Measurements from ENCODE around the gene RAB27A. TPM values are rescaled to one million over a fixed set of nuclear protein-coding genes. Genes with fewer than 3 reads are reported as not detected.
A peak's percentile ranks its signal among the peaks of the same experiment; 100 is the strongest.
"Not testable (repeated sequence)": the region's sequence is repeated elsewhere in the genome, so short reads cannot be mapped to it uniquely, and the experiment has no call there.

The RAB27A gene
- total and polyA plus RNA-seq, 2 donors from 2014 or later, result 10.1 to 45.8 TPM

DNA sequence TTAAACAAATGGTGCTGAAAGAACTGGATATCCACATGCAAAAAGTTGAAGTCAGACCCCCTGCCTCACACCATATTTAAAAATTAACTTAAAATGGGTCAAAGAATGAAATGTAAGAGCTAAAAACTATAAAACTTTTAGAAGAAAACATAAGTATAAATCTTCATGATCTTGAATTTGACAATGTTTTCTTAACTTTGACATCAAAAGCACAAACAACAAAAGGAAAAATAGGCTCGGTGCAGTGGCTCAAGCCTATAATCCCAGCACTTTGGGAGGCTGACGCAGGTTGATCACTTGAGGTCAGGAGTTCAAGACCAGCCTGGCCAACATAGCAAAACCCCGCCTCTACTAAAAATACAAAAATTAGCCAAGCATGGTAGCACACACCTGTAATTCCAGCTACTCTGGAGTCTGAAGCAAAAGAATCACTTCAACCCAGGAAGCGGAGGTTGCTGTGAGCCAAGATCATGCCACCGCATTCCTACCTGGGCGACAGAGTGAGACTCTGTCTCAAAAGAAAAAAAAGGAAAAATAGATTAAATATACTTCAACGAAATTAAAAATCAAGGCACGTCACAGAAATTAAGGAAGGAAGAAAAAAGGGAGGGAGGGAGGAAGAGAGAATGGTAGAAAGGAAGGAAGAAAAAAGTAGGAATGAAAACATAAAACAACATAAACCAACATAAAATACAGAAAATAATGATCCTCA lies 1.5 kb downstream of the RAB27A start:
- FAIRE-seq, result no peak
- Histone ChIP-seq H3K27me3 (ENCODE audit: control insufficient read depth, insufficient read depth, low read length) (no peaks in the 10 kb centered on the region), H3K36me3 (ENCODE audit: control insufficient read depth in 2 of 3, insufficient read depth in 3 of 3, low read length in 3 of 3) (peaks cover 0 to 2% (median 0%) of the 10 kb centered on the region in 3 donors), H3K27ac (ENCODE audit: low read depth in 2 of 2, low read length in 2 of 2) (no peak overlapping the region), H3K4me1 (ENCODE audit: control insufficient read depth in 2 of 3, insufficient read depth in 2 of 3, low read depth in 1 of 3, low read length in 3 of 3) (peaks cover 0 to 6% (median 0%) of the 10 kb centered on the region in 3 donors), H3K4me3 (ENCODE audit: low read length in 3 of 3) (peak overlapping the region in 1 of 3 donors; percentile 90), H3K9ac (ENCODE audit: low read length in 3 of 3) (no peak overlapping the region), H3K9me3 (ENCODE audit: control insufficient read depth in 2 of 3, insufficient read depth in 1 of 3, low read length in 3 of 3) (no peaks in the 10 kb centered on the region)
- no peak for TF ChIP-seq CTCF (IDR thresholded peaks at IDR 0.05; ENCODE audit: borderline replicate concordance, extremely low read depth, insufficient read depth)
- intact Hi-C loops (cut with DNase I), result no loop called here
- DNase-seq, result peak in 1 of 5 donors; percentile 11

DNA sequence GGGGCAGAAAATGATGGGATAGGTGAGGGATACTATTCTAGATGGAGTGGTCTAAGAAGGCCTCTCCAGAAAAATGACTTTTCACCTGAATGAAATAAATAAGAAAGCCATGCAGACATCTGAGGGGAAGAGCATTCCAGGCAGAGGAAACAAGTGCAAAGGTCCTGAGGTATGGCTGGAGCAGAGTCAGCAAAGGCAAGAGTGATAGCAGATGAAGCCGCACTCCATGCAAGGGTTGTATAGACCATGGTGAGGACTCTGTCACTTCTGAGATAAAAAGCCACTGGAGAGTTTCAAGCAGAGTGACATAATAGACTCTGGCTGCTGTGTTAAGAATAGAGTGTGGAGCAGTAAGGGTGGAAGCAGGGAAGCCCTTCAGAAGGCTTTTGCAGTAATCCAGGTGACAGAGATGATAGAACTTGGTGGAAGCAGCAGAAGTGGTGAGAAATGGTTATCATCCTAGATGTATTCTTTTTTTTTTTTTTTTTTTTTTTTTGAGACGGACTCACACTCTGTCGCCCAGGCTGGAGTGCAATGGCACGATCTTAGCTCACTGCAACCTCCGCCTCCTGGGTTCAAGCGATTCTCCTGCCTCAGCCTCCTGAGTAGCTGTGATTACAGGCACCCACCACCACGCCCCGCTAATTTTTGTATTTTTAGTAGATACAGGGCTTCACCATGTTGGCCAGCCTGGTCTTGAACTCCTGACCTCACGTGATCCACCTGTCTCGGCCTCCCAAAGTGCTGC lies 3.0 kb downstream of the RAB27A start:
- H3K27ac ChIP-seq (ENCODE audit: low read depth in 2 of 2, low read length in 2 of 2); intact Hi-C loops (cut with DNase I); H3K9me3 ChIP-seq (ENCODE audit: control insufficient read depth in 2 of 3, insufficient read depth in 1 of 3, low read length in 3 of 3); H3K4me3 ChIP-seq (ENCODE audit: low read length in 3 of 3); H3K9ac ChIP-seq (ENCODE audit: low read length in 3 of 3); H3K27me3 ChIP-seq (ENCODE audit: control insufficient read depth, insufficient read depth, low read length); FAIRE-seq; DNase-seq; H3K36me3 ChIP-seq (ENCODE audit: control insufficient read depth in 2 of 3, insufficient read depth in 3 of 3, low read length in 3 of 3); H3K4me1 ChIP-seq (ENCODE audit: control insufficient read depth in 2 of 3, insufficient read depth in 2 of 3, low read depth in 1 of 3, low read length in 3 of 3): not testable (repeated sequence)

DNA sequence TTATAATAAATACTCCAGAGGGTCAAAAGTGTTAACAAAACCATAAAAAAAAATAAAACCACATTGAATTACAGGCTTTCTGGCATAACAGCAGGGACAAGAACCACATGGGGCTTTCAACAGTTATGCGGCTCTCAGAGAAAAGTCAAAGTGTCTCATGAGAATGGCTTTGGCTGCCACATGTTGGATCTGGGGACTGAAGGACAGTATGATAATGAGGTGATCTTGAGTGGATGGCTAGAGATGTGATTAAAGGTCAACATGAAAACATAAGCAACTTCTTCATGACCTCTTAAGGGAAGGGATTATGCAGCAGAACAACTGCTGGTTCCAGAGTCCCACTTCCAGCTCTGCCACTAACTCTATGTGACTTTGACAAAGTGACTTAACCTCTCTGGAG lies 5.2 kb downstream of the RAB27A start:
- Histone ChIP-seq H3K9ac (ENCODE audit: low read length in 3 of 3) (no peak overlapping the region), H3K4me3 (ENCODE audit: low read length in 3 of 3) (no peak overlapping the region), H3K27me3 (ENCODE audit: control insufficient read depth, insufficient read depth, low read length) (no peaks in the 10 kb centered on the region), H3K4me1 (ENCODE audit: control insufficient read depth in 2 of 3, insufficient read depth in 2 of 3, low read depth in 1 of 3, low read length in 3 of 3) (peaks cover 0 to 2% (median 0%) of the 10 kb centered on the region in 3 donors), H3K36me3 (ENCODE audit: control insufficient read depth in 2 of 3, insufficient read depth in 3 of 3, low read length in 3 of 3) (peaks cover 0 to 2% (median 0%) of the 10 kb centered on the region in 3 donors), H3K27ac (ENCODE audit: low read depth in 2 of 2, low read length in 2 of 2) (no peak overlapping the region), H3K9me3 (ENCODE audit: control insufficient read depth in 2 of 3, insufficient read depth in 1 of 3, low read length in 3 of 3) (no peaks in the 10 kb centered on the region)
- intact Hi-C loops (cut with DNase I), result no loop called here
- no peak for FAIRE-seq
- no peak for DNase-seq
- no peak for TF ChIP-seq CTCF (IDR thresholded peaks at IDR 0.05; ENCODE audit: borderline replicate concordance, extremely low read depth, insufficient read depth)

- no peak for TF ChIP-seq CTCF (IDR thresholded peaks at IDR 0.05; ENCODE audit: borderline replicate concordance, extremely low read depth, insufficient read depth)
- Histone ChIP-seq H3K36me3 (ENCODE audit: control insufficient read depth in 2 of 3, insufficient read depth in 3 of 3, low read length in 3 of 3) (peaks cover 0 to 2% (median 0%) of the 10 kb centered on the region in 3 donors), H3K4me1 (ENCODE audit: control insufficient read depth in 2 of 3, insufficient read depth in 2 of 3, low read depth in 1 of 3, low read length in 3 of 3) (no peaks in the 10 kb centered on the region), H3K27me3 (ENCODE audit: control insufficient read depth, insufficient read depth, low read length) (no peaks in the 10 kb centered on the region), H3K9ac (ENCODE audit: low read length in 3 of 3) (no peak overlapping the region), H3K27ac (ENCODE audit: low read depth in 2 of 2, low read length in 2 of 2) (no peak overlapping the region), H3K9me3 (ENCODE audit: control insufficient read depth in 2 of 3, insufficient read depth in 1 of 3, low read length in 3 of 3) (no peaks in the 10 kb centered on the region), H3K4me3 (ENCODE audit: low read length in 3 of 3) (no peak overlapping the region)
- intact Hi-C loops (cut with DNase I), result no loop called here
- no peak for DNase-seq
- no peak for FAIRE-seq
Observed at GRCh38 chr15:55283379-55284147, 6.0 kb downstream of the RAB27A start.
